ENCODE measurements around the gene NOS2.

NOS2 gene

GRCh38 chr17:27818401-27819105 is 18.2 kb upstream of the NOS2 start:
- DNase-seq, result no peak

GRCh38 chr17:27817731-27818130 is 17.4 kb upstream of the NOS2 start:
- no peak for DNase-seq

GRCh38 chr17:27816946-27817345 is 16.6 kb upstream of the NOS2 start:
- DNase-seq, result no peak

GRCh38 chr17:27811961-27812360 is 11.6 kb upstream of the NOS2 start:
- DNase-seq, result no peak

- DNase-seq, result no peak
Measured at GRCh38 chr17:27810902-27811557, 10.7 kb upstream of the NOS2 start.

GRCh38 chr17:27810211-27810901 is 10.0 kb upstream of the NOS2 start:
- DNase-seq, result no peak

GRCh38 chr17:27809555-27809954 is 9.2 kb upstream of the NOS2 start:
- no peak for DNase-seq

GRCh38 chr17:27808628-27809027 is 8.3 kb upstream of the NOS2 start:
- DNase-seq, result no peak

GRCh38 chr17:27807567-27808470 is 7.5 kb upstream of the NOS2 start:
- peak; percentile 57 for DNase-seq

GRCh38 chr17:27805520-27806146 is 5.3 kb upstream of the NOS2 start:
- DNase-seq, result peak; percentile 55

GRCh38 chr17:27804113-27804512 is 3.8 kb upstream of the NOS2 start:
- DNase-seq, result no peak

GRCh38 chr17:27802962-27803680 is 2.8 kb upstream of the NOS2 start:
- no peak for DNase-seq

- DNase-seq, result no peak
Measured at GRCh38 chr17:27802033-27802432, 1.7 kb upstream of the NOS2 start.

GRCh38 chr17:27798376-27798775 is 2.0 kb downstream of the NOS2 start:
- DNase-seq, result no peak

GRCh38 chr17:27797390-27798091 is 2.8 kb downstream of the NOS2 start:
- DNase-seq, result no peak

GRCh38 chr17:27793906-27794569 is 6.3 kb downstream of the NOS2 start:
- DNase-seq, result no peak

GRCh38 chr17:27793168-27793905 is 7.0 kb downstream of the NOS2 start:
- no peak for DNase-seq

GRCh38 chr17:27792095-27792494 is 8.2 kb downstream of the NOS2 start:
- no peak for DNase-seq

- DNase-seq, result no peak
Measured at GRCh38 chr17:27788919-27789318, 11.4 kb downstream of the NOS2 start.
